GM23338 (cell line): ENCODE data around the gene TSHZ3. TPM values are rescaled to one million over a fixed set of nuclear protein-coding genes. Genes with fewer than 3 reads are reported as not detected.

ENCODE experiments used
- ATAC-seq: fragments of 200-7000 bp; cut with Tn5 transposase; 3 replicates; pipeline ENCODE4 v1.9.1; 2020
- DNase-seq: peaks from one replicate; pipeline ENCODE4 v3.0.0-alpha.2; 2015; ENCODE audit warnings: low spot score
- H2AFZ ChIP-seq: fragments of 200-600 bp; sonication (generic); 2 replicates; pipeline ENCODE4 v1.8.0; 2016; ENCODE audit warnings: antibody characterized with exemption, mild to moderate bottlenecking, moderate library complexity
- H3F3A ChIP-seq: fragments of 200-600 bp; sonication (generic); replicated peaks from 2 replicates; pipeline ENCODE4 v1.8.0; 2017; ENCODE audit warnings: antibody characterized with exemption, mixed run types, low read depth
- H3K27ac ChIP-seq: fragments of 200-600 bp; sonication (generic); 2 replicates; pipeline ENCODE4 v1.6.1; 2016; ENCODE audit warnings: low read depth
- H3K27me3 ChIP-seq: fragments of 200-600 bp; sonication (generic); 2 replicates; pipeline ENCODE4 v1.8.0; 2016; ENCODE audit warnings: mild to moderate bottlenecking, mixed run types, moderate library complexity; ENCODE audit not compliant: insufficient read depth
- H3K36me3 ChIP-seq: fragments of 200-600 bp; sonication (generic); 2 replicates; pipeline ENCODE4 v1.8.0; 2016; ENCODE audit warnings: mild to moderate bottlenecking; ENCODE audit not compliant: insufficient read depth
- H3K4me1 ChIP-seq: fragments of 200-600 bp; sonication (generic); 2 replicates; pipeline ENCODE4 v1.8.0; 2016; ENCODE audit warnings: mild to moderate bottlenecking, moderate library complexity; ENCODE audit not compliant: insufficient read depth
- H3K4me2 ChIP-seq: fragments of 200-600 bp; sonication (generic); 2 replicates; pipeline ENCODE4 v1.7.1; 2017; ENCODE audit warnings: mixed run types
- H3K4me3 ChIP-seq: fragments of 200-600 bp; sonication (generic); 2 replicates; pipeline ENCODE4 v1.6.1; 2016; ENCODE audit warnings: mixed run types
- H3K79me2 ChIP-seq: fragments of 200-600 bp; sonication (generic); replicated peaks from 2 replicates; pipeline ENCODE4 v1.8.0; 2017; ENCODE audit warnings: mild to moderate bottlenecking; ENCODE audit not compliant: insufficient read depth
- H3K9me2 ChIP-seq: fragments of 200-600 bp; sonication (generic); 2 replicates; pipeline ENCODE4 v1.8.0; 2017; ENCODE audit not compliant: insufficient read depth
- H4K20me1 ChIP-seq: fragments of 200-600 bp; sonication (generic); replicated peaks from 2 replicates; pipeline ENCODE4 v1.8.0; 2017; ENCODE audit warnings: mild to moderate bottlenecking; ENCODE audit not compliant: insufficient read depth
- H3K27ac Mint-ChIP-seq: 2 replicates; pipeline ENCODE4 v1.8.0; 2020; ENCODE audit warnings: inconsistent platforms, mild to moderate bottlenecking, moderate library complexity, mixed read lengths
- H3K27me3 Mint-ChIP-seq: 3 replicates; pipeline ENCODE4 v1.8.0; 2022; ENCODE audit warnings: low read depth, mild to moderate bottlenecking, moderate library complexity, mixed read lengths, inconsistent platforms; ENCODE audit not compliant: insufficient read depth, poor library complexity
- H3K36me3 Mint-ChIP-seq: 3 replicates; pipeline ENCODE4 v1.8.0; 2021; ENCODE audit warnings: low read depth, mild to moderate bottlenecking, inconsistent platforms, moderate library complexity, mixed read lengths
- H3K4me1 Mint-ChIP-seq: 3 replicates; pipeline ENCODE4 v1.8.0; 2020; ENCODE audit warnings: mild to moderate bottlenecking, inconsistent platforms, mixed read lengths
- H3K4me3 Mint-ChIP-seq: 3 replicates; pipeline ENCODE4 v1.8.0; 2021; ENCODE audit warnings: moderate library complexity, mild to moderate bottlenecking, inconsistent platforms, mixed read lengths
- H3K9me3 Mint-ChIP-seq: 3 replicates; pipeline ENCODE4 v1.8.0; 2020; ENCODE audit warnings: moderate library complexity, mild to moderate bottlenecking, inconsistent platforms, mixed read lengths
- CTCF ChIP-seq, 2 experiments: fragments of 200-600 bp in 1 of 2; sonication (generic) in 1 of 2; conservative IDR thresholded peaks; 2 replicates each; pipeline versions ENCODE4 v1.5.1 to v1.6.1; 2016 to 2017; ENCODE audit warnings: antibody characterized with exemption in 2 of 2, low read depth in 2 of 2, mild to moderate bottlenecking in 2 of 2, moderate library complexity in 1 of 2
- EZH2phosphoT487 ChIP-seq: fragments of 200-600 bp; sonication (generic); IDR thresholded peaks from one replicate; pipeline ENCODE4 v1.8.1; 2018; ENCODE audit warnings: antibody characterized with exemption; ENCODE audit not compliant: unreplicated experiment
- POLR2AphosphoS5 ChIP-seq: IDR thresholded peaks from 2 replicates; pipeline ENCODE4 v1.6.1; 2016; ENCODE audit warnings: antibody characterized with exemption, low read depth
- ZNF462 ChIP-seq: fragments of 250-450 bp; sonication (Bioruptor Pico); IDR thresholded peaks from 2 replicates; pipeline ENCODE4 v1.5.0; 2020; ENCODE audit warnings: mild to moderate bottlenecking, moderate library complexity
- polyA plus RNA-seq: library from polyadenylated mRNA; unstranded; fragments of >200 nt; fragmentation: Nextera tagmentation; extraction: Ambion mirVana; gene quantifications from 2 replicates; pipeline ENCODE4 v1.2.1, GENCODE V29; 2016
- total RNA-seq: library from RNA; depleted of rRNA; stranded (reverse); fragments of >200 nt; shearing (Covaris generic); gene quantifications from 2 replicates; pipeline ENCODE4 v1.2.3, GENCODE V29; 2014

The TSHZ3 gene
- total and polyA plus RNA-seq, 2 experiments from 2014 or later: 3.8 to 8.9 TPM

- Mint-ChIP-seq H3K36me3 (no peaks in the 10 kb centered on the region), H3K4me1 (peaks cover 7% of the 10 kb centered on the region), H3K9me3 (no peaks in the 10 kb centered on the region), H3K4me3 (no peak overlapping the region), H3K27ac (no peak overlapping the region), H3K27me3 (peaks cover 4% of the 10 kb centered on the region)
- Histone ChIP-seq H3K4me1 (no peaks in the 10 kb centered on the region; the same call in 1 of the 2 replicates), H4K20me1 (no peaks in the 10 kb centered on the region), H3K9me2 (no peaks in the 10 kb centered on the region), H2AFZ (no peak overlapping the region), H3K4me2 (no peak overlapping the region), H3K36me3 (no peaks in the 10 kb centered on the region), H3K27me3 (no peaks in the 10 kb centered on the region), H3F3A (no peaks in the 10 kb centered on the region), H3K79me2 (no peaks in the 10 kb centered on the region), H3K4me3 (no peak overlapping the region), H3K27ac (no peak overlapping the region)
- ATAC-seq (no peak; the same call in 2 of the 3 replicates), DNase-seq (no peak)
- TF ChIP-seq EZH2phosphoT487: no peak
- TF ChIP-seq ZNF462 (CRISPR knock-in tag): no peak
- no peak for TF ChIP-seq POLR2AphosphoS5
- peak; percentile 7 to 33; a peak in 1 of 4 replicates for TF ChIP-seq CTCF (conservative IDR thresholded peaks at IDR 0.05; ENCODE audit: low read depth in 2 of 2)
Observed at GRCh38 chr19:31249217-31249616, 100.0 kb downstream of the TSHZ3 start.

GRCh38 chr19:31235806-31236205, 113.4 kb downstream of the TSHZ3 start:
- Histone ChIP-seq H3K4me3 (no peak overlapping the region), H3K4me1 (no peaks in the 10 kb centered on the region), H3K79me2 (no peaks in the 10 kb centered on the region), H3K27me3 (no peaks in the 10 kb centered on the region), H3K4me2 (no peak overlapping the region), H3K27ac (no peak overlapping the region), H3F3A (no peaks in the 10 kb centered on the region), H4K20me1 (no peaks in the 10 kb centered on the region), H2AFZ (no peak overlapping the region), H3K36me3 (no peaks in the 10 kb centered on the region), H3K9me2 (no peaks in the 10 kb centered on the region)
- ATAC-seq (no peak), DNase-seq (no peak)
- peaks cover 8% of the 10 kb centered on the region; the same call in 2 of the 3 replicates for H3K4me1 Mint-ChIP-seq
- H3K27ac Mint-ChIP-seq: no peak overlapping the region
- no peaks in the 10 kb centered on the region for H3K36me3 Mint-ChIP-seq
- H3K27me3 Mint-ChIP-seq: peaks cover 2% of the 10 kb centered on the region
- H3K4me3 Mint-ChIP-seq: no peak overlapping the region
- no peaks in the 10 kb centered on the region for H3K9me3 Mint-ChIP-seq
- TF ChIP-seq ZNF462 (CRISPR knock-in tag): no peak
